Measurements from ENCODE around the gene IPO11. TPM values are rescaled to one million over a fixed set of nuclear protein-coding genes. Genes with fewer than 3 reads are reported as not detected.

Gene IPO11
- total RNA-seq, 4 donors from 2014 or later: 24.5 to 37.2 (median 32.2) TPM

DNA sequence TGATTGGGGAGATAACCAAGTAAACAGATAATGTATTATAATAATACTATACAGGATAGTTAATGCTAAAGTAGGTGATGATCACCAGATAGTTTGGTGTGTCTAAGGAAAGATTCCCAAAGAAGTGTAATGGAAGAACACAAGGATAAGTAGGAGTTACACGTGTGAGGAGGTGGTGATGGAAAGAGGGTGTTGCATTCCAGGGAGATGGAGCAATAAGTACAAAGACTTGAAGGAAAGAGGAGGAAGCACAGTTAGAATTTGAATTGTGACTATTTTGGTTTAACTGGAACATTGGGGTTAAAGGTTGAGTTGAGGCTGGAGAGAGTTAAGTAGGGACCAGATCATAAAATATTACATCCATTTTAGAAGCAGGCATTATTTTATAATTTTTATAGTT lies 76.9 kb downstream of the IPO11 start:
- Histone ChIP-seq H3K27ac (no peak overlapping the region), H3K27me3 (no peaks in the 10 kb centered on the region), H3K4me1 (no peaks in the 10 kb centered on the region), H3K4me3 (replicated peaks in 1 of 3) (no peak overlapping the region), H3K9me3 (no peaks in the 10 kb centered on the region), H3K36me3 (peaks cover 0 to 4% of the 10 kb centered on the region in 2 donors)
- intact Hi-C loops (cut with DNase I): no loop called here
- 48 to 49% methylated on average over 1 of the region's 1 CpG for WGBS, 2 donors
- TF ChIP-seq POLR2A (IDR thresholded peaks at IDR 0.05): no peak
- TF ChIP-seq, protein P1, sequence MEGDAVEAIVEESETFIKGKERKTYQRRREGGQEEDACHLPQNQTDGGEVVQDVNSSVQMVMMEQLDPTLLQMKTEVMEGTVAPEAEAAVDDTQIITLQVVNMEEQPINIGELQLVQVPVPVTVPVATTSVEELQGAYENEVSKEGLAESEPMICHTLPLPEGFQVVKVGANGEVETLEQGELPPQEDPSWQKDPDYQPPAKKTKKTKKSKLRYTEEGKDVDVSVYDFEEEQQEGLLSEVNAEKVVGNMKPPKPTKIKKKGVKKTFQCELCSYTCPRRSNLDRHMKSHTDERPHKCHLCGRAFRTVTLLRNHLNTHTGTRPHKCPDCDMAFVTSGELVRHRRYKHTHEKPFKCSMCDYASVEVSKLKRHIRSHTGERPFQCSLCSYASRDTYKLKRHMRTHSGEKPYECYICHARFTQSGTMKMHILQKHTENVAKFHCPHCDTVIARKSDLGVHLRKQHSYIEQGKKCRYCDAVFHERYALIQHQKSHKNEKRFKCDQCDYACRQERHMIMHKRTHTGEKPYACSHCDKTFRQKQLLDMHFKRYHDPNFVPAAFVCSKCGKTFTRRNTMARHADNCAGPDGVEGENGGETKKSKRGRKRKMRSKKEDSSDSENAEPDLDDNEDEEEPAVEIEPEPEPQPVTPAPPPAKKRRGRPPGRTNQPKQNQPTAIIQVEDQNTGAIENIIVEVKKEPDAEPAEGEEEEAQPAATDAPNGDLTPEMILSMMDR (IDR thresholded peaks at IDR 0.05): no peak
- no peak for DNase-seq

DNA sequence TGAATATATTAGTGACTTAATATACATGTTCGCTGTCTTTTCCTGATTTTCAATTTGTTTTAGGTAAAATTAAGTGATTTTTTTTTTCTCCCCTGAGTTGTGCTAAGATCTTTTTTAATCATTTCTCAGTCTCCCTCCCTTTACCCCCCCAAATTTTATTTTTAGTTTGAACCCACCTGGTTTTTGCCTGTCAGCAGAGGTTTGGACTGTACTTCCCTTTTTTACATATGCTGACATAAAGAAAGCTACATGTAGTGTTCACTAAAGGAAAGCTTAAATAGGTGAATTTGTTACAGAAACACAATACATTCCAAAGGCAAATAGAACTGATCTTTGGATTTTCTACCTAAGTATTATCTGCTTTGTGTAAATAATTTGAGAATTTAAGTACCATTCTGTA lies 82.2 kb downstream of the IPO11 start:
- intact Hi-C loops (cut with DNase I): no loop called here
- Histone ChIP-seq H3K27ac (no peak overlapping the region), H3K27me3 (no peaks in the 10 kb centered on the region), H3K9me3 (no peaks in the 10 kb centered on the region), H3K4me1 (no peaks in the 10 kb centered on the region), H3K4me3 (replicated peaks in 1 of 3) (no peak overlapping the region), H3K36me3 (peaks cover 0 to 6% of the 10 kb centered on the region in 2 donors)
- TF ChIP-seq POLR2A (IDR thresholded peaks at IDR 0.05): no peak
- TF ChIP-seq, protein P1 (IDR thresholded peaks at IDR 0.05): no peak
- 97 to 99% methylated on average over 1 of the region's 1 CpG for WGBS, 2 donors
- no peak for DNase-seq

DNA sequence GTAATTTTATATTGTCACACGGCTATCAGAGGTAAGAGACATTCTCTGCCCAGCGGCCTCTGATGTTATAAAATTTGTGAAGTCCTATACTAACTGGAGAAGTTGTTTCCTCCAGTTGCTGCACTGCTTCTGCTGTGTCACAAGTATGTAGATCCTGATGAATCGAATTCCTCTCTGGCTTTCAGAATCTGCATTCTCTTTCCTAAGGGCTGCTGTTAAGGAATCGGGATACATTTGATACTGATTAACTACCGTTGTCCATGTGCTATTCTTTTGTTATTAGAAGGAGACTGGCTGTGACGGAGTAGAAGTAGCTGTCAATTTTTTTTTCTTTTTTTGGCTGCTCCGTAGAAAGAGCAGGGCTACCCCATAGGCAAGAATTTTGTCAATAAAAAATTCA lies 84.3 kb downstream of the IPO11 start:
- no peaks in the 10 kb centered on the region for H3K4me1 ChIP-seq
- no peak overlapping the region for H3K27ac ChIP-seq
- H3K9me3 ChIP-seq: no peaks in the 10 kb centered on the region
- no peak for TF ChIP-seq POLR2A (IDR thresholded peaks at IDR 0.05)
- TF ChIP-seq, protein P1 (IDR thresholded peaks at IDR 0.05): no peak
- H3K27me3 ChIP-seq: no peaks in the 10 kb centered on the region
- peaks cover 0 to 3% of the 10 kb centered on the region in 2 donors for H3K36me3 ChIP-seq
- intact Hi-C loops (cut with DNase I): no loop called here
- no peak for DNase-seq
- H3K4me3 ChIP-seq (replicated peaks in 1 of 3): no peak overlapping the region
- WGBS, 2 donors: 94 to 95% methylated on average over 7 of the region's 7 CpGs

DNA sequence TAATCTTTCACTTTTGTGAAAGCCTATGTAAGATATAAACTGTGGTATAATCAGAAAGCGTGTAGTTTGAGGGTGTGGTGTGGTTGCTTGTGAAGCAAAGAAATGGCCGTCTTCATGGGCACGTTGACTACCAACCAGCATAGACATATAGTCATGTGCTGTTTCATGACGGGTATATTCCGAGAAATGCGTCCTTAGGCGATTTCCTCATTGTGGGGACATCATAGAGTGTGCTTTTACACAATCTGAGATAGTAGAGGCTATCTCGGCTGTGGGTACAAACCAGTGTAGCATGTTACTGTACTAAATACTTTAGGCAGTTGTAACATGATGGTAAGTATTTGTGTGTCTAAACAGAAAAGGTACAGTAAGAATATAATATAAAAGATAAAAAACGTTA lies 86.4 kb downstream of the IPO11 start:
- H3K9me3 ChIP-seq: no peaks in the 10 kb centered on the region
- H3K36me3 ChIP-seq: peaks cover 0 to 3% of the 10 kb centered on the region in 2 donors
- no peak for DNase-seq
- H3K4me1 ChIP-seq: no peaks in the 10 kb centered on the region
- 84 to 86% methylated on average over 9 of the region's 9 CpGs for whole genome bisulfite sequencing, 2 donors
- no peak overlapping the region for H3K27ac ChIP-seq
- no peak for TF ChIP-seq POLR2A (IDR thresholded peaks at IDR 0.05)
- no peaks in the 10 kb centered on the region for H3K27me3 ChIP-seq
- intact Hi-C loops (cut with DNase I): no loop called here
- no peak overlapping the region for H3K4me3 ChIP-seq (replicated peaks in 1 of 3)

DNA sequence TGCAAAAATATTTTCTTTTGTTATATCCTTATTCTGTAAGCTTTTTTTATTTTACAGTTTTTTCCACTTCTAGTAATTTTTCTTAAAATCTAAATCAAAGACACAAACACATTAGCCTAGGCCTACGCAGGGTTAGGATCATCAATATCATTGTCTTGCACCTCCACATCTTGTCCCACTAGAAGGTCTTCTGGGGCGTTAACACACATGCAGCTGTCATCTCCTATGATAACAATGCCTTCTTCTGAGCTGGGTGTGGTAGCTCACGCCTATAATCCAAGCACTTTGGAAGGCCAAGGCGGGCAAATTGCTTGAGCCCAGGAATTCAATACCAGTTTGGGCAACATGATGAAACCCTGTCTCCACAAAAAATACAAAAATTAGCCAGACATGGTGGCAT lies 87.2 kb downstream of the IPO11 start:
- H3K9me3 ChIP-seq: no peaks in the 10 kb centered on the region
- H3K4me1 ChIP-seq: no peaks in the 10 kb centered on the region
- H3K4me3 ChIP-seq (replicated peaks in 1 of 3): no peak overlapping the region
- no peak for DNase-seq
- peaks cover 0 to 3% of the 10 kb centered on the region in 2 donors for H3K36me3 ChIP-seq
- H3K27ac ChIP-seq: no peak overlapping the region
- 99% methylated on average over 4 of the region's 4 CpGs for WGBS, 2 donors
- no peaks in the 10 kb centered on the region for H3K27me3 ChIP-seq
- TF ChIP-seq, protein P1 (IDR thresholded peaks at IDR 0.05): no peak
- TF ChIP-seq POLR2A (IDR thresholded peaks at IDR 0.05): no peak
- intact Hi-C loops (cut with DNase I): no loop called here

Measured in thyroid gland (tissue), 4 donors.